GM21360 (cell line): ENCODE results near the gene RIC3.

Experiments
- ATAC-seq: cut with Tn5 transposase; IDR thresholded peaks from one replicate; pipeline ENCODE4 v1.9.1; 2021; ENCODE audit warnings: mild to moderate bottlenecking, moderate library complexity; ENCODE audit not compliant: unreplicated experiment

Gene RIC3

GRCh38 chr11:8168485-8169257 is at the start of gene RIC3:
Gene RIC3 (minus strand): TSS chr11:8169025. CDS start chr11:8168989, 36 bp downstream.
- ATAC-seq: peak; percentile 65

GRCh38 chr11:8218409-8218808 is 49.6 kb upstream of the RIC3 start:
- ATAC-seq: no peak

- ATAC-seq: no peak
Measured at GRCh38 chr11:8217926-8218325, 49.1 kb upstream of the RIC3 start.

- ATAC-seq: no peak
Measured at GRCh38 chr11:8217136-8217535, 48.3 kb upstream of the RIC3 start.

- no peak for ATAC-seq
Measured at GRCh38 chr11:8213376-8213775, 44.6 kb upstream of the RIC3 start.

- peak; percentile 57 for ATAC-seq
Measured at GRCh38 chr11:8209208-8209807, 40.5 kb upstream of the RIC3 start.

- no peak for ATAC-seq
Measured at GRCh38 chr11:8207080-8208000, 38.5 kb upstream of the RIC3 start.

GRCh38 chr11:8206251-8207079 is 37.6 kb upstream of the RIC3 start:
- no peak for ATAC-seq

GRCh38 chr11:8205566-8205965 is 36.7 kb upstream of the RIC3 start:
- ATAC-seq: no peak

- no peak for ATAC-seq
Measured at GRCh38 chr11:8204596-8204995, 35.8 kb upstream of the RIC3 start.

- ATAC-seq: no peak
Measured at GRCh38 chr11:8204025-8204424, 35.2 kb upstream of the RIC3 start.

- no peak for ATAC-seq
Measured at GRCh38 chr11:8203414-8203715, 34.5 kb upstream of the RIC3 start.

GRCh38 chr11:8202516-8203413 is 33.9 kb upstream of the RIC3 start:
- no peak for ATAC-seq

- ATAC-seq: peak; percentile 53
Measured at GRCh38 chr11:8201644-8202365, 33.0 kb upstream of the RIC3 start.

- ATAC-seq: no peak
Measured at GRCh38 chr11:8199676-8200075, 30.9 kb upstream of the RIC3 start.

- ATAC-seq: no peak
Measured at GRCh38 chr11:8196749-8197148, 27.9 kb upstream of the RIC3 start.

- no peak for ATAC-seq
Measured at GRCh38 chr11:8194956-8195355, 26.1 kb upstream of the RIC3 start.

GRCh38 chr11:8192896-8193209 is 24.0 kb upstream of the RIC3 start:
- no peak for ATAC-seq
